HG03025 (cell line): Measurements from ENCODE around the gene EPAS1.

ENCODE experiments used
- ATAC-seq: cut with Tn5 transposase; IDR thresholded peaks from one replicate; pipeline ENCODE4 v1.9.1; 2021; ENCODE audit warnings: mild to moderate bottlenecking, moderate library complexity; ENCODE audit not compliant: unreplicated experiment, low FRiP score

EPAS1 gene

GRCh38 chr2:46299365-46300263, 2.4 kb downstream of the EPAS1 start:
- ATAC-seq: no peak

- ATAC-seq: no peak
Measured at GRCh38 chr2:46300406-46300832, 3.2 kb downstream of the EPAS1 start.

GRCh38 chr2:46302005-46302695, 4.9 kb downstream of the EPAS1 start:
- no peak for ATAC-seq

GRCh38 chr2:46303233-46303632, 6.0 kb downstream of the EPAS1 start:
- no peak for ATAC-seq

- ATAC-seq: no peak
Measured at GRCh38 chr2:46303822-46304221, 6.6 kb downstream of the EPAS1 start.

- no peak for ATAC-seq
Measured at GRCh38 chr2:46304635-46305034, 7.4 kb downstream of the EPAS1 start.

GRCh38 chr2:46305187-46305586, 8.0 kb downstream of the EPAS1 start:
- ATAC-seq: no peak

- ATAC-seq: no peak
Measured at GRCh38 chr2:46305767-46306166, 8.6 kb downstream of the EPAS1 start.

GRCh38 chr2:46306330-46306751, 9.1 kb downstream of the EPAS1 start:
- no peak for ATAC-seq

- ATAC-seq: no peak
Measured at GRCh38 chr2:46306988-46307655, 9.9 kb downstream of the EPAS1 start.

- no peak for ATAC-seq
Measured at GRCh38 chr2:46308081-46308480, 10.9 kb downstream of the EPAS1 start.

GRCh38 chr2:46308629-46309028, 11.4 kb downstream of the EPAS1 start:
- no peak for ATAC-seq

GRCh38 chr2:46309052-46309953, 12.1 kb downstream of the EPAS1 start:
- ATAC-seq: no peak

GRCh38 chr2:46310446-46310845, 13.2 kb downstream of the EPAS1 start:
- no peak for ATAC-seq

GRCh38 chr2:46311651-46312223, 14.5 kb downstream of the EPAS1 start:
- no peak for ATAC-seq

- ATAC-seq: no peak
Measured at GRCh38 chr2:46313063-46313462, 15.9 kb downstream of the EPAS1 start.

- ATAC-seq: no peak
Measured at GRCh38 chr2:46314065-46314835, 17.0 kb downstream of the EPAS1 start.

GRCh38 chr2:46315103-46315890, 18.1 kb downstream of the EPAS1 start:
- no peak for ATAC-seq
